ENCODE data around the gene AANAT.

The AANAT gene

DNA sequence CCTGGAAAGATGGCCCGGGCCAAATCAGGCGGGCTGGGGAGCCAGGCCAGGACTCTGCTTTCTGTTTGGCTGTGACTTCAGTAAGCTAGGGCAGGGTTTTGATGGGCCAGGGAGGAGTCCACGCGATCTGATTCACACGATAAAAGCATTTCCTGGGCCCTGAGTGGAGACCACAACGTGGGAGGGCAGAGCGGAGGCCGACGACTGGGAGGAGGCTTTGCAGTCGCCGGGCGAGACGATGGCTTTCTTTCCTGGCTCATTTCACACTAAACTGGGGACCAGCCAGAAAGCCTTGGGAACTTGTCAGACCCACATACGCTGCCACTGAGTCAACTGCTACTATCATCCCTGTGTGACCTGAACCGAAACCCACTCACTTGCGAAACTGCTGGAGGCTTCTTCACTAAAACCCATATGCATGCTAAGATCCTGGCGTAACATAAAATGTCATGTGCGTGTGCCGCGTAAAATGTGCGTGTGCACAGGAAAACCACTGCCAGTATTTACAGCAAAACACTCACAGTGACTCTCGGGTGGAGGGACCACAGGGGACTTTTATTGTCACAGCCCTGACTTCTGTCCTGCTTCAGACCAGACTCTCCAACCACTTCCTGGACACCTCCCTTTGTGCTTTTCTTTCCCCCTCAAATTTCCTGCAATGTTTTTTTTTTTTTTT lies 48.0 kb downstream of the AANAT start:
- Mint-ChIP-seq H3K4me3 (peak overlapping the region; percentile 57), H3K9me3 (no peaks in the 10 kb centered on the region), H3K4me1 (peaks cover 19% of the 10 kb centered on the region), H3K36me3 (no peaks in the 10 kb centered on the region), H3K27ac (peak overlapping the region; percentile 84), H3K27me3 (peaks cover 15% of the 10 kb centered on the region)
- ATAC-seq, result peak; percentile 90

DNA sequence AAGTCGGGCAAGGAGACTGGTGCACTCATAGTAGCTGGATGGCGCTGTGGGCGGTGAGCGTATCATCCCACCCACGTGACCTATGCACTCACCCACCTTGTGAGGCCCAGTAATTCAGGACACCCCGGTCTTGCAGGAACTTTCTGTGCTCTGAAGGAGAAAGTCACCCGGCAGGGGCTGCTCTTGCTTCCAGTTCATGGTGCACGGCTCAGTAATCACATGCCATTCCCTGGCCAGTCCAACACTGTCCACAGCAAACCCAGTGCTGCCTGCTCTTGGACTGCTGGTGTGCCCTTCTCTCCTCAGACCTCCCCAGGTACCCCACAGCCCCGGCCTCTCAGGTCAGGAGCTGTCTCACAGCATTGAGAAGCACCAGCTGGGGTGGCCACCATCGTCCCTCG lies 50.2 kb downstream of the AANAT start:
- no peak for ATAC-seq
- Mint-ChIP-seq H3K27me3 (peaks cover 35% of the 10 kb centered on the region), H3K27ac (peak overlapping the region; percentile 38), H3K4me1 (peaks cover 19% of the 10 kb centered on the region), H3K36me3 (no peaks in the 10 kb centered on the region), H3K4me3 (no peak overlapping the region), H3K9me3 (no peaks in the 10 kb centered on the region)

DNA sequence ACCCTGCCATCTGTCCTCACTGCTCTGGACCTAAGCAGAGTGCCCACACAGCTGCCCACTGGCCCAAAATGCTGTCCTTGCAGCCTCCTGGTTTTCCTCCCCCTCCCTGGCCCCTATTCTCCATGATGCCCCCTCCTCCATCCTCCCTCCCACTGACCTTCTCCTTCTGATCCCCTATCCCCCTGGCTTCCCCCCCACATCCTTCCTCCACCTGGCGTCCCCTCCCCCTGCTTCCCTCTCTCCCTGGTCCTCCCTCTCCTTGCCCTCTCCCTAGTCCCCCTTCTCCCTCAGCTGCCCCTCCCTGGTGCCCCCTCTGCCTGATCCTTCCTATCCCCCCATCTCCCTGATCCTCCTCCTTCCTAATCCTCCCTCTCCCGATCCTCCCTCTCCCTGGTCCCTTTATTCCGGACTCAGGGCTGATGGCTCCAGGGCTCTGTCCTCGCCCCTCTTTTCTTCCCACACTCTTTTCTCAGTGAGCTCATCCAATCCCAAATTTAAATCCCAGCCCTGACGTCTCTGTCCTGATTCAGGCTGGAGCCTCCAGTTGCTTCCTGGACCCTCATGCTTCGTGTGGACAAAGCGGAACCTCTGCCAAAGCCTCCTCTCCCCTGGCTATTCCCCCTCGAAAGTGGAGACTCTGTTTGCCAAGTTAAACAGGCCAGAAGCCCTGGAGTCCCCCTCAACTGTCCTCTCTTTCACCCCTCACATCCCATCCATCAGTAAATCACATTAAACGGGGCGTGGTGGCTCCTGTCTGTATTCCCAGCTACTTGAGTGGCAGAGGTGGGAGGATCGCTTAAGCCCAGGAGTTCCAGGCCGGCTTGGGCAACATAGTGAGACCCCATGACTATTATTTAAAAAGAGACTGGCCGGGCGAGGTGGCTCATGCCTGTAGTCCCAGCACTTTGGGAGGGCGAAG lies 51.9 kb downstream of the AANAT start:
- peaks cover 43% of the 10 kb centered on the region for H3K27me3 Mint-ChIP-seq
- no peak for ATAC-seq
- H3K9me3 Mint-ChIP-seq, result no peaks in the 10 kb centered on the region
- no peak overlapping the region for H3K4me3 Mint-ChIP-seq
- peaks cover 36% of the 10 kb centered on the region for H3K4me1 Mint-ChIP-seq
- H3K27ac Mint-ChIP-seq, result peak overlapping the region; percentile 86
- no peaks in the 10 kb centered on the region for H3K36me3 Mint-ChIP-seq
